ENCODE results near the gene TM9SF1. TPM values are rescaled to one million over a fixed set of nuclear protein-coding genes. Genes with fewer than 3 reads are reported as not detected.
"Not testable (repeated sequence)": the region's sequence is repeated elsewhere in the genome, so short reads cannot be mapped to it uniquely, and the experiment has no call there.

Gene TM9SF1
- total and polyA plus RNA-seq, 3 donors from 2014 or later, result 45.0 to 53.2 (median 50.0) TPM

DNA sequence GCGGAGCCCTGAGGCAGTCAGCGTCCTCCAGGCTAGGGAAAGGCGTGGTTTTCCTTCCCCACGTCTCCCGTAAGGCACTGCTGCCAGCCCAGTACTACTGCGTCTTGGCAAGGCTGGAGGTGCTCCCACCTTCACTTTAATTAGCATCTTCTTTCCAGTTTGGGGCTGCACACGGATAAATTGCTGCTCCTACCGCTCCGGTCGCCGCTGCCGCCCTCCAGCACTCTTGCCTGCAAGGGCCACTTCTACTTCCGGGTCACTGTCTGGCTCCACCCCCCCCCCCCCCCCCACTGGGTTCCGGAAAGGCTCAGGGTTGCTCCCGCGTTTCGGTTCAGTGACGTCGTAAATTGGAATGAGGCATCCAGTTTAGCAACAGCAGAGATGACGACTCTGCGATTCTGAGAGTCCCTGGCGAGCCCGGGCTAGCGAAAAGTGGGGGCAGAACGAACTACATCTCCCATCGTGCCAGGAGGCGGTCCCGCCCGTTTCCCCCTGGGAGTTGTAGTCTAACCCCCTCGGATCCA, 36.9 kb upstream of the TM9SF1 start, which contains the start of gene NEDD8:
NEDD8 (minus strand) TSS at position 247 of the 524 bp plus-strand sequence; CDS start at position 147, 100 bp downstream.
- 0 to 2% methylated on average over 14 to 30 of the region's 30 CpGs for WGBS, 2 donors
- no peaks in the 10 kb centered on the region for H3K36me3 ChIP-seq (ENCODE audit: low read depth, missing control alignments)
- TF ChIP-seq, protein P1, sequence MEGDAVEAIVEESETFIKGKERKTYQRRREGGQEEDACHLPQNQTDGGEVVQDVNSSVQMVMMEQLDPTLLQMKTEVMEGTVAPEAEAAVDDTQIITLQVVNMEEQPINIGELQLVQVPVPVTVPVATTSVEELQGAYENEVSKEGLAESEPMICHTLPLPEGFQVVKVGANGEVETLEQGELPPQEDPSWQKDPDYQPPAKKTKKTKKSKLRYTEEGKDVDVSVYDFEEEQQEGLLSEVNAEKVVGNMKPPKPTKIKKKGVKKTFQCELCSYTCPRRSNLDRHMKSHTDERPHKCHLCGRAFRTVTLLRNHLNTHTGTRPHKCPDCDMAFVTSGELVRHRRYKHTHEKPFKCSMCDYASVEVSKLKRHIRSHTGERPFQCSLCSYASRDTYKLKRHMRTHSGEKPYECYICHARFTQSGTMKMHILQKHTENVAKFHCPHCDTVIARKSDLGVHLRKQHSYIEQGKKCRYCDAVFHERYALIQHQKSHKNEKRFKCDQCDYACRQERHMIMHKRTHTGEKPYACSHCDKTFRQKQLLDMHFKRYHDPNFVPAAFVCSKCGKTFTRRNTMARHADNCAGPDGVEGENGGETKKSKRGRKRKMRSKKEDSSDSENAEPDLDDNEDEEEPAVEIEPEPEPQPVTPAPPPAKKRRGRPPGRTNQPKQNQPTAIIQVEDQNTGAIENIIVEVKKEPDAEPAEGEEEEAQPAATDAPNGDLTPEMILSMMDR (IDR thresholded peaks at IDR 0.05), result no peak
- TF ChIP-seq POLR2A (IDR thresholded peaks at IDR 0.05), result no peak
- DNase-seq, result peak; percentile 94
- intact Hi-C loops (cut with DNase I; ENCODE audit: low total_unique reads), result no loop called here
- no peaks in the 10 kb centered on the region for H3K9me3 ChIP-seq
- peak within 1 kb of the TSS; percentile 72 to 82 for H3K27ac ChIP-seq
- H3K4me1 ChIP-seq, result peaks cover 19% of the 10 kb centered on the region
- peak within 1 kb of the TSS; percentile 75 to 91 for H3K4me3 ChIP-seq
- no peaks in the 10 kb centered on the region for H3K27me3 ChIP-seq

DNA sequence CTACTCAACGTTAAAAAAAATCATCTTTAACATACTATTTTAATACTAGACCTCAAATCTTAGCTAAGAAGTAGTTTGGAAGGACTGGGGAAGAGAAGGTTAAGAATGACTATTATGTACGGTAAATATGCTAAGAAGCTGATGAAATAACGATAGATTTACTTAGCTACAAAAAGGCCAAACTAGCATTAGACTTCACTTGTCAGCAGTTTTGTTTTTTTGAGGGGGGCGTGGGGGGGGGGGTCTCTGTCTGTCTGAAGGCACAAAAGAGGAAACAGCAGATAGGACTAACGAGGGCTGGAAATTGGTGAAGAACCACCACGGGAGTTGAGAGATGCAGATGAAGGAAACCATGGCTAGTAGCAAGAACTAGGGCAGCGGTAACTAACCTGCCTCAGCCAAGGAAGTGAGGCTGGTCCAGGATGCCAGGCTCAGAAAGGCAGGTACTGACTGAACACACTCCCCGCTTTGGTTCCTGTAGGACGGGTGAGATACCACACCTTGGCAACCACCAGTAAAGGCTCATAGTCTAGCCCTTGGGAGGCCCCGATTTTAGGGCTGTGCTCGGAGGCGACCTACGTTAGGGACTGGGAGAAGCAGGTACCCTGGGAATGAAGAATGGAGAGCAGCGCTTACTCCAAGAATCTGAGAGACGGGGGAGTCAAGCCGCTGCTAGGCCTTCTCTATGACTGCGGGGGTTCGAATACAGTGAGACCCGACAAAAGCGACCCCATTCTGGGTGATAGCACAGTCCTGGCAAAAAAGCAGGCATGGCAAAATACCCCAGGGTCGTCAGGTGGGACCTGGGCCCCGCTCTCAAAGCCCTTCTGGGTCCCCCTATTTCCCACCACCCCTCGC, 36.3 kb upstream of the TM9SF1 start:
- Histone ChIP-seq H3K36me3 (ENCODE audit: low read depth, missing control alignments) (no peaks in the 10 kb centered on the region), H3K27me3 (no peaks in the 10 kb centered on the region), H3K4me3 (peak overlapping the region; percentile 75 to 91), H3K27ac (peak overlapping the region; percentile 72 to 82), H3K4me1 (peaks cover 19% of the 10 kb centered on the region), H3K9me3 (no peaks in the 10 kb centered on the region)
- WGBS, 2 donors, result 7 to 9% methylated on average over 21 to 23 of the region's 23 CpGs
- intact Hi-C loops (cut with DNase I; ENCODE audit: low total_unique reads), result no loop called here
- TF ChIP-seq POLR2A (IDR thresholded peaks at IDR 0.05), result no peak
- DNase-seq, result no peak

DNA sequence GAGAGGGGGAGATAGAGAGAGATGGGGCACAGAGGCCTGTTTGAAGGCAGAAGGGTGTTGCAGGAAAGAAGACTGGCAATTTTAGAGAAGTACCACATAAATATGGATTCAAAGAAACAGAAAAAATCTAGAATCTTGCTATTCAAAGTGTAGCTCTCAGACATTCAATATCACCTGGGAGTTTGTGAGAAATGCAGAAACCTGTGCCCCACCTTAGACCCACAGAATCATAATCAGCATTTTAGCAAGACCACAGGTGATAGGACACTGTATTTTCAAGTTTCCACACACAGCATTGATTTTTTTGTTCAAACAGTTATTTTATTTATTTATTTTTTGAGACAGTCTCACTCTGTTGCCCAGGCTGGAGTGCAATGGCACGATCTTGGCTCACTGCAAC, 33.7 kb upstream of the TM9SF1 start:
- Histone ChIP-seq H3K36me3 (ENCODE audit: low read depth, missing control alignments) (no peaks in the 10 kb centered on the region), H3K9me3 (no peaks in the 10 kb centered on the region), H3K4me1 (peaks cover 18% of the 10 kb centered on the region), H3K4me3 (no peak overlapping the region), H3K27me3 (no peaks in the 10 kb centered on the region), H3K27ac (no peak overlapping the region)
- WGBS, 2 donors, result 0 to 43% methylated on average over 1 of the region's 1 CpG
- TF ChIP-seq, protein P1 (IDR thresholded peaks at IDR 0.05), result no peak
- TF ChIP-seq POLR2A (IDR thresholded peaks at IDR 0.05), result no peak
- no peak for DNase-seq
- intact Hi-C loops (cut with DNase I; ENCODE audit: low total_unique reads), result no loop called here

DNA sequence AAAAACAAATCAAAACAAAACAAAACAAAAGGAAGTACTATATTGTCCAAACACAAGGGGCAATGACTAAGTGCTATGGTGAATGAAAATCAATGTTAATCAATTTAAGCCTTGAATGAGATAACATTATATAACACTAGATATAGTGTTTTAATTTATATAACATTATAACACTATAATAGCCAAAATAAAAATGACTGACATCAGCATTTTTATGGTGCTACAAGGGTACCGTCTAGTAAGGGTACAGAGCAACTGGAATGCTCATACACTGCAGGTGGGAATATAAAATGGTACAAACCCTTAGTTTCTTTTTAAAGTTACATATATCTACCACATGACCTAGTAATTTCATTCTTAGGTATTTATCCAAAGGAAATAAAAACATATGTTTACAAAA, 31.2 kb upstream of the TM9SF1 start:
- DNase-seq, result no peak
- no peaks in the 10 kb centered on the region for H3K9me3 ChIP-seq
- 70 to 75% methylated on average over 1 of the region's 1 CpG for WGBS, 2 donors
- H3K27ac ChIP-seq, result no peak overlapping the region
- H3K36me3 ChIP-seq (ENCODE audit: low read depth, missing control alignments), result no peaks in the 10 kb centered on the region
- H3K4me3 ChIP-seq, result no peak overlapping the region
- intact Hi-C loops (cut with DNase I; ENCODE audit: low total_unique reads), result no loop called here
- H3K27me3 ChIP-seq, result no peaks in the 10 kb centered on the region
- peaks cover 9% of the 10 kb centered on the region for H3K4me1 ChIP-seq
- TF ChIP-seq, protein P1 (IDR thresholded peaks at IDR 0.05), result no peak
- no peak for TF ChIP-seq POLR2A (IDR thresholded peaks at IDR 0.05)

DNA sequence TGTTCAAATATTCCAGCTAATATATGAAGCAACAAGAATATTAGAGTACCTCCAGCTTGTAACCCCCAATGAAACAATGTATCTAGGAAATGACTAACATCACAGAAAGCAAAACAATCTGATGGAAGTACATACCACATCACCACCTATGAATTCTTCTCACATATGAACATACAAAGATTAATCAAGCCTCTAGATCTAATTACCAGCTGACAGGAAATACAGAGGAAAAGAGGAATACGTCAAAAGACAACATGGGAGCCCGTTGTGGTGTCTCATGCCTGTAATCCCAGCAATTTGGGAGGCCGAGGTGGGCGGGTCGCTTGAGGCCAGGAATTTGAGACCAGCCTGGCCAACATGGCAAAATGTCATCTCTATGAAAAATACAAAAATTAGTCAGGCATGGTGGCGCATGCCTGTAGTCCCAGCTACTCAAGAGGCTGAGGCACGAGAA, 29.4 kb upstream of the TM9SF1 start:
- no peaks in the 10 kb centered on the region for H3K27me3 ChIP-seq
- H3K4me1 ChIP-seq, result no peaks in the 10 kb centered on the region
- H3K36me3 ChIP-seq (ENCODE audit: low read depth, missing control alignments), result no peaks in the 10 kb centered on the region
- H3K4me3 ChIP-seq, result no peak overlapping the region
- WGBS, 2 donors, result 91 to 92% methylated on average over 7 of the region's 7 CpGs
- no peak overlapping the region for H3K27ac ChIP-seq
- no peak for TF ChIP-seq POLR2A (IDR thresholded peaks at IDR 0.05)
- TF ChIP-seq, protein P1 (IDR thresholded peaks at IDR 0.05), result no peak
- no peaks in the 10 kb centered on the region for H3K9me3 ChIP-seq
- no peak for DNase-seq
- intact Hi-C loops (cut with DNase I; ENCODE audit: low total_unique reads), result no loop called here

DNA sequence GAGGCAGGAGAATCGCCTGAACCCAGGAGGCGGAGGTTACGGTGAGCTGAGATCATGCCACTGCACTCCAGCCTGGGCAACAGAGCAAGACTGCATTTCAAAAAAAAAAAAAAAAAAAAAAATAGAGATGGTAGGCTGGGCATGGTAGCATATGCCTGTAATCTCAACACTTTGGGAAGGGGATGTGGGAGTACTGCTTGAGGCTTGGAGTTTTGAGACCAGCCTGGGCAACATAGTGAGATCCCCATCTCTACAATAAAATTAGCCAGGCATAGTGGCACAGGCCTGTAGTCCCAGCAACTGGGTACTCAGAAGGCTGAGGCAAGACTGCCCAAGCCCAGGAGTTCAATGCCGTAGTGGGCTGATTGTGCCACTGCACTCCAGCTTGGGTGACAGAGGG, 27.7 kb upstream of the TM9SF1 start:
- DNase-seq; intact Hi-C loops (cut with DNase I; ENCODE audit: low total_unique reads); H3K27me3 ChIP-seq; H3K4me3 ChIP-seq; H3K27ac ChIP-seq; H3K36me3 ChIP-seq (ENCODE audit: low read depth, missing control alignments); H3K9me3 ChIP-seq; H3K4me1 ChIP-seq: not testable (repeated sequence)
- 97 to 98% methylated on average over 4 of the region's 4 CpGs for WGBS, 2 donors

Data from testis (tissue), 3 donors.